Transverse colon (tissue), 4 donors: Measurements from ENCODE around the gene S1PR4. TPM values are rescaled to one million over a fixed set of nuclear protein-coding genes. Genes with fewer than 3 reads are reported as not detected.
"Not testable (repeated sequence)": the region's sequence is repeated elsewhere in the genome, so short reads cannot be mapped to it uniquely, and the experiment has no call there.

Source experiments
- DNase-seq: peaks from one replicate; pipeline ENCODE4 v3.0.0-alpha.2; 2019
- H3K27ac ChIP-seq, 4 donors: fragments of 200-600 bp; sonication (generic); 2 replicates each; pipeline ENCODE4 v1.5.1; 2016 to 2018; ENCODE audit warnings: inconsistent platforms in 4 of 4
- H3K27me3 ChIP-seq: fragments of 200-600 bp; sonication (generic); 2 replicates; pipeline ENCODE4 v1.5.1; 2017; ENCODE audit warnings: inconsistent platforms
- H3K36me3 ChIP-seq, 4 donors: fragments of 200-600 bp; sonication (generic); 2 replicates each; pipeline ENCODE4 v1.5.1; 2017 to 2019; ENCODE audit warnings: inconsistent platforms in 4 of 4
- H3K4me1 ChIP-seq, 4 donors: fragments of 200-600 bp; sonication (generic); 2 replicates each; pipeline ENCODE4 v1.5.1; 2017 to 2020; ENCODE audit warnings: inconsistent platforms in 4 of 4
- H3K4me3 ChIP-seq, 4 donors: fragments of 200-600 bp; sonication (generic); 1 replicate in 1 of 4; 2 replicates in 3 of 4; pipeline versions ENCODE4 v1.5.1 to v1.6.1; 2017 to 2019; ENCODE audit warnings: inconsistent platforms in 4 of 4
- H3K9me3 ChIP-seq, 2 donors: fragments of 200-600 bp; sonication (generic); 2 replicates each; pipeline ENCODE4 v1.5.1; 2017 to 2019; ENCODE audit warnings: inconsistent platforms in 2 of 2
- EP300 ChIP-seq: sonication (generic); formaldehyde crosslinking; IDR thresholded peaks from one replicate; pipeline ENCODE4 v1.6.1; 2017; ENCODE audit warnings: antibody characterized with exemption, low read depth
- POLR2A ChIP-seq: fragments of 450-650 bp; IDR thresholded peaks from one replicate; pipeline ENCODE4 v1.6.1; 2016; ENCODE audit warnings: antibody characterized with exemption, mild to moderate bottlenecking, moderate library complexity
- POLR2AphosphoS5 ChIP-seq, 3 donors: sonication (generic); formaldehyde crosslinking; IDR thresholded peaks; one replicate each; pipeline ENCODE4 v1.6.1; 2016; ENCODE audit warnings: antibody characterized with exemption in 3 of 3
- WGBS, 2 donors: methylation state at CpG; one replicate each; pipeline ENCODE4 v1.1.5; 2018; ENCODE audit warnings: low coverage in 1 of 2; 5-methylcytosine and 5-hydroxymethylcytosine counted together
- in situ Hi-C, 4 donors: fragments of 200-750 bp; cut with MboI; loops; one replicate each; pipeline versions ENCODE4 v1.15.0 to v1.15.1; 2017; ENCODE audit warnings: low sequenced_read_pairs in 3 of 4, low pct_ligation_motif_present in 1 of 4, low pct_unique_long_range_greater_than_20kb in 1 of 4
- intact Hi-C: fragments of 100-400 bp; cut with DNase I; formaldehyde crosslinking; loops from one replicate; pipeline ENCODE4 v1.15.1; 2023; ENCODE audit warnings: low total_unique reads
- total RNA-seq, 4 donors: library from RNA; depleted of rRNA; stranded (reverse); fragments of >200 nt; gene quantifications; one replicate each; pipeline ENCODE4 v1.1.0, GENCODE V29; 2016
- TF ChIP-seq, protein P1 (sequence below), 5 experiments: fragments of 200-600 bp in 3 of 5; fragments of 450-650 bp in 2 of 5; sonication (generic) in 3 of 5; IDR thresholded peaks; 1 replicate in 2 of 5; 2 replicates in 3 of 5; pipeline ENCODE4 v1.5.1; 2016 to 2017; ENCODE audit warnings: antibody characterized with exemption in 5 of 5, inconsistent platforms in 3 of 5, mild to moderate bottlenecking in 2 of 5, moderate library complexity in 1 of 5

Gene S1PR4
- total RNA-seq, 4 donors from 2014 or later, result 0.68 to 14.6 (median 6.0) TPM; not detected in 1

DNA sequence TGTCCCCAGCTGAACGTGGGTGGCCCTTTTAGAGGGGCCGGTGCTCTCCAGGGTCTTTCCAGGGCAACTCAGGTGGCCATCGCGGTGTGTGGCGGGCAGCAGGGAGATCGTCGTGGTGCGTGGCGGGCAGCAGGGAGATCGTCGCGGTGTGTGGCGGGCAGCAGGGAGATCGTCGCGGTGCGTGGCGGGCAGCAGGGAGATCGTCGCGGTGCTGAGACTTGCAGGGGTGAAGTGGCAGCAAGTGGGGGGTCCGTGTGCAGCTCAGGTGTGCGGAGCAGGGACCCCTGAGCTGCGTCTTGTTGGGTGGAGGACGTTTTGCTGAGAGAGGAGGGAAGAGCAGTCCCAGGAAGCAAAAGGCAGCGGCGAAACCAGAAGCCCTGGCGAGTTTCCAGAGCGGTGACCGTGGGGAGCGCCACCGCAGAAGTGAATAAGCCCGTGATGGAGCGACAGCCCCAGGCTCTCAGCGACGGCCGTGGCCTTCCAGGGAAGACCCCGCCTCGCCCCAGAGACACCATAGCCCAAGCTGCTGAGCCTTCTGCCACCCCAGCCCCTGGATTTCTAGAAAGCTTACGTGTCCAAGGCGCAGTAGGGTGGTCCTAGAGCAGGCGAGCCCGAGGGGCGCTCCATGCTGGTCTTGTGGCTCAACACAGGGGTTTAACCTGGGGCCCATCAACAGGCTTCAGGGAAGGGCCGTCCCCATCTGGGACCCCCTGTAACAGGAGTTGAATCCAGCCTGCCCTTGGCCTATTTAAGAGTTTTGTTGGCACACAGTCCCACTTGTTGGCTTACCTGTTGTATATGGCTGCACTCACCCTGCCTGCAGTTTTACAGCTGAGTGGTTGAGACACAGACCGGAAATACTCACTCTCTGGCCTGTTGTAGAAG, 12.6 kb downstream of the S1PR4 start:
- DNase-seq, result no peak
- in situ Hi-C loops (no loop called here), intact Hi-C loops (no loop called here)
- Histone ChIP-seq H3K9me3 (no peaks in the 10 kb centered on the region), H3K4me1 (peaks cover 24 to 39% (median 38%) of the 10 kb centered on the region in 4 donors), H3K27ac (no peak overlapping the region), H3K4me3 (no peak overlapping the region), H3K36me3 (no peaks in the 10 kb centered on the region), H3K27me3 (no peaks in the 10 kb centered on the region)
- 79 to 92% methylated on average over 12 to 46 of the region's 46 CpGs for WGBS, 2 donors
- TF ChIP-seq EP300 (no peak), POLR2A (no peak), POLR2AphosphoS5 (IDR thresholded peaks at IDR 0.05) (no peak)
- TF ChIP-seq, protein P1, sequence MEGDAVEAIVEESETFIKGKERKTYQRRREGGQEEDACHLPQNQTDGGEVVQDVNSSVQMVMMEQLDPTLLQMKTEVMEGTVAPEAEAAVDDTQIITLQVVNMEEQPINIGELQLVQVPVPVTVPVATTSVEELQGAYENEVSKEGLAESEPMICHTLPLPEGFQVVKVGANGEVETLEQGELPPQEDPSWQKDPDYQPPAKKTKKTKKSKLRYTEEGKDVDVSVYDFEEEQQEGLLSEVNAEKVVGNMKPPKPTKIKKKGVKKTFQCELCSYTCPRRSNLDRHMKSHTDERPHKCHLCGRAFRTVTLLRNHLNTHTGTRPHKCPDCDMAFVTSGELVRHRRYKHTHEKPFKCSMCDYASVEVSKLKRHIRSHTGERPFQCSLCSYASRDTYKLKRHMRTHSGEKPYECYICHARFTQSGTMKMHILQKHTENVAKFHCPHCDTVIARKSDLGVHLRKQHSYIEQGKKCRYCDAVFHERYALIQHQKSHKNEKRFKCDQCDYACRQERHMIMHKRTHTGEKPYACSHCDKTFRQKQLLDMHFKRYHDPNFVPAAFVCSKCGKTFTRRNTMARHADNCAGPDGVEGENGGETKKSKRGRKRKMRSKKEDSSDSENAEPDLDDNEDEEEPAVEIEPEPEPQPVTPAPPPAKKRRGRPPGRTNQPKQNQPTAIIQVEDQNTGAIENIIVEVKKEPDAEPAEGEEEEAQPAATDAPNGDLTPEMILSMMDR (IDR thresholded peaks at IDR 0.05), result no peak

DNA sequence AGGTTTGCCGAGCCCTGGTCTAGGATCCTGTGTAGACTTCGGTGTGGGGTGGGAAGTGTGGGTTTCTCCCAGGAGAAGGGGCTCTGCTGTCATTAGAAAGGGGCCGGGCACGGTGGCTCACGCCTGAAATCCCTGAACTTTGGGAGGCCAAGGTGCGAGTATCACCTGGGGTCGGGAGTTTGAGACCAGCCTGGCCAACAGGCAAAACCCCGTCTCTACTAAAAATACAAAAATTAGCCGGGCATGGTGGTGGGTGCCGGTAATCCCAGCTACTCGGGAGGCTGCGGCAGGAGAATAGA, 13.2 kb downstream of the S1PR4 start:
- H3K27me3 ChIP-seq, H3K36me3 ChIP-seq, H3K27ac ChIP-seq, in situ Hi-C loops, DNase-seq, H3K9me3 ChIP-seq, intact Hi-C loops, H3K4me3 ChIP-seq: not testable (repeated sequence)
- peaks cover 19 to 34% (median 33%) of the 10 kb centered on the region in 4 donors for H3K4me1 ChIP-seq
- WGBS, 2 donors, result 90% methylated on average over 12 of the region's 12 CpGs; no CpG with 5 or more reads in 1 of the 2 donors

DNA sequence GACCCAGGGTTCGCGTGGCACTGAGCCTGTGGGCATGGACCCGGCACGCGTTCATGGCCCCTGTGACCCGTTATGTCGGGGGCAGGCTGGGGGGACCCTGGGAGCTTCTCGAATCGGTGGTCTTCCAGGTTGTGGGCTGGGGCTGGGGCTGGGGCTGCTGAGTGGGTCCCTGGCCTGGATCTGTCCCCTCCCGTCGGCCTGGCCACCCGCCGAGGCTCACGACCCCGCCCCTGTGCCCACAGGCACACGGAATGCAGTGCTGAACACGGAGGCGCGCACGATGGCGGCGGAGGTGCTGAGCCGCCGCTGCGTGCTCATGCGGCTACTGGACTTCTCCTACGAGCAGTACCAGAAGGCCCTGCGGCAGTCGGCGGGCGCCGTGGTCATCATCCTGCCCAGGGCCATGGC, 13.7 kb downstream of the S1PR4 start:
- Histone ChIP-seq H3K9me3 (no peaks in the 10 kb centered on the region), H3K27me3 (no peaks in the 10 kb centered on the region), H3K4me3 (no peak overlapping the region), H3K4me1 (peaks cover 15 to 29% (median 29%) of the 10 kb centered on the region in 4 donors), H3K27ac (no peak overlapping the region), H3K36me3 (peaks cover 0 to 5% (median 0%) of the 10 kb centered on the region in 4 donors)
- in situ Hi-C loops, result no loop called here
- intact Hi-C loops, result no loop called here
- no peak for TF ChIP-seq EP300
- TF ChIP-seq POLR2AphosphoS5 (IDR thresholded peaks at IDR 0.05), result no peak
- TF ChIP-seq, protein P1 (IDR thresholded peaks at IDR 0.05), result no peak
- TF ChIP-seq POLR2A, result no peak
- 96% methylated on average over 27 of the region's 32 CpGs; no CpG with 5 or more reads in 1 of the 2 donors for WGBS, 2 donors
- DNase-seq, result no peak

DNA sequence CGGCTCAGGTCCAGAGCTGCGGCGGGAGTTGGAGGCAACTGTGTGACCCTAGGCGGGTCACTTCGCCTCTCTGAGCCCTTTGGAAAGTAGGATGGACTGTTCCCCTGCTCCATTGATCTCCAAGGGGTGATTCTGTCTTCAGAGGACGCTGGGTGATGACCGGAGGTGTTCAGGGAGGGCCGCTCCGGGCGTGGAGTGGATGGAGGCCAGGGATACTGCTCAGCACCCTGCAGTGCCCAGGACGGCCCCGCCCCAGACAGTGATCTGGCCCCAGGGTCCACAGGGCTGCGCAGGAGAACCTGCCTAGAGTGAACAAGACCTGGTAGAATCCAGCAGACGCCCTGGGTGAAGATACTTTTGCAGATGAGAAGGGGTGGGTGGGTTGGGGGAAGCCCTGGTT, 14.1 kb downstream of the S1PR4 start:
- Histone ChIP-seq H3K27me3 (no peaks in the 10 kb centered on the region), H3K27ac (no peak overlapping the region), H3K36me3 (peaks cover 0 to 5% (median 0%) of the 10 kb centered on the region in 4 donors), H3K9me3 (no peaks in the 10 kb centered on the region), H3K4me1 (peaks cover 10 to 25% (median 24%) of the 10 kb centered on the region in 4 donors), H3K4me3 (no peak overlapping the region)
- in situ Hi-C loops, result no loop called here
- WGBS, 2 donors, result 95% methylated on average over 14 of the region's 14 CpGs; no CpG with 5 or more reads in 1 of the 2 donors
- DNase-seq, result no peak
- no peak for TF ChIP-seq POLR2A
- TF ChIP-seq EP300, result no peak
- TF ChIP-seq, protein P1 (IDR thresholded peaks at IDR 0.05), result no peak
- no peak for TF ChIP-seq POLR2AphosphoS5 (IDR thresholded peaks at IDR 0.05)
- intact Hi-C loops, result no loop called here
